Measurements from ENCODE around the gene KCNN3. TPM values are rescaled to one million over a fixed set of nuclear protein-coding genes. Genes with fewer than 3 reads are reported as not detected.

The KCNN3 gene
- total RNA-seq, 1 donor from 2014 or later, result under 0.01 TPM

DNA sequence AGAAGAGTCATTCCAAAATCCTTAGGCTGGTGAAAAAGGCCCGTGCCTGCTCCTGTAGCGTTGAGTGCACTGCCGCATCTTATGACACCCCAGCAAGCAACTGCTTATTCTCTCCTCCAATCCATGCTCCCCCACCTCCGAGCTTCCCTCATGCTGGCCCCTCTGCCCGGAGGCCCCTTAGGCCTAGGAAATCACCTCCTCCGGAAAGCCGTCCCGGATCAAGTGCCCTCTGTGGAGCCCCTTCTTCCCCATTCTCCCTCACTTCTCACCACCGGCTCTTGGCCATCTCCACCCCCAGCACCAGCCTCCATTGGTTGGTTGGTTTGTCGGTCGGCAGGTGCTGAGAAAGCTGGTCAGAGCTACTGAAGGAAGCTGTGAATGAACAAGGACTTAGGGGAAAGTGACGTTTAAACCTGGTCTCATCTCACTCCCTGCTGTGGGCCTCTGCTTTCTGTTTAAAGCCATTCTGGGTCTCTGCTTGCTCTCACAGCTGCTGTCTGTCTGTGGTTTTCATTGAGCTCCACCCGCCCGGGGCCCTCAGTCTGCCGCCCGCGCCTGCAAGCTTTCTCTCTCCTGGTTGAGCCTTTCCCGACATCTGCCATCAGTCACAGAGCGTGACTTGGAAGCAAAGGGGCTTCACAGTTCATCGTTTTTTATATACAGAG lies 122.2 kb downstream of the KCNN3 start:
- H3K4me3 ChIP-seq (ENCODE audit: low read depth, low read length), result no peak overlapping the region
- TF ChIP-seq, protein P1, sequence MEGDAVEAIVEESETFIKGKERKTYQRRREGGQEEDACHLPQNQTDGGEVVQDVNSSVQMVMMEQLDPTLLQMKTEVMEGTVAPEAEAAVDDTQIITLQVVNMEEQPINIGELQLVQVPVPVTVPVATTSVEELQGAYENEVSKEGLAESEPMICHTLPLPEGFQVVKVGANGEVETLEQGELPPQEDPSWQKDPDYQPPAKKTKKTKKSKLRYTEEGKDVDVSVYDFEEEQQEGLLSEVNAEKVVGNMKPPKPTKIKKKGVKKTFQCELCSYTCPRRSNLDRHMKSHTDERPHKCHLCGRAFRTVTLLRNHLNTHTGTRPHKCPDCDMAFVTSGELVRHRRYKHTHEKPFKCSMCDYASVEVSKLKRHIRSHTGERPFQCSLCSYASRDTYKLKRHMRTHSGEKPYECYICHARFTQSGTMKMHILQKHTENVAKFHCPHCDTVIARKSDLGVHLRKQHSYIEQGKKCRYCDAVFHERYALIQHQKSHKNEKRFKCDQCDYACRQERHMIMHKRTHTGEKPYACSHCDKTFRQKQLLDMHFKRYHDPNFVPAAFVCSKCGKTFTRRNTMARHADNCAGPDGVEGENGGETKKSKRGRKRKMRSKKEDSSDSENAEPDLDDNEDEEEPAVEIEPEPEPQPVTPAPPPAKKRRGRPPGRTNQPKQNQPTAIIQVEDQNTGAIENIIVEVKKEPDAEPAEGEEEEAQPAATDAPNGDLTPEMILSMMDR (conservative IDR thresholded peaks at IDR 0.05; ENCODE audit: low read depth, low read length), result no peak
- DNase-seq (ENCODE audit: low read depth), result no peak

DNA sequence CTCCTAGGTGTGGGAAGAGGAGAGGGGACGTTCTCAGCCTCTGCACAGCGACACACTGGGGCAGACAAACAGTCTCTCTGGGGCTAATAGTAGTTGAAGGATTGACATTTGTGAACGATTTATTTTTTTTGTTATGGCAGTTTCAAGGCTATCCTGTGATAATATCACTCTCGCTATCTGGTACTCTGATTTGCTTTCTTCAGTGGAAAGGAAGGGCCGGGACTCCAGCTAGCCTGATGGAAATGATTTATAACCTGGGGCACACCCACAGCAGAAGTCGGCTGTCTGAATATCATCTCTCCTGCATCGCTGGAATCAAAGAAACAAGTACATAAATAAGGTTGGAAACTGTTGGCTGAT lies 122.7 kb downstream of the KCNN3 start:
- TF ChIP-seq, protein P1 (conservative IDR thresholded peaks at IDR 0.05; ENCODE audit: low read depth, low read length), result no peak
- no peak for DNase-seq (ENCODE audit: low read depth)
- H3K4me3 ChIP-seq (ENCODE audit: low read depth, low read length), result no peak overlapping the region

DNA sequence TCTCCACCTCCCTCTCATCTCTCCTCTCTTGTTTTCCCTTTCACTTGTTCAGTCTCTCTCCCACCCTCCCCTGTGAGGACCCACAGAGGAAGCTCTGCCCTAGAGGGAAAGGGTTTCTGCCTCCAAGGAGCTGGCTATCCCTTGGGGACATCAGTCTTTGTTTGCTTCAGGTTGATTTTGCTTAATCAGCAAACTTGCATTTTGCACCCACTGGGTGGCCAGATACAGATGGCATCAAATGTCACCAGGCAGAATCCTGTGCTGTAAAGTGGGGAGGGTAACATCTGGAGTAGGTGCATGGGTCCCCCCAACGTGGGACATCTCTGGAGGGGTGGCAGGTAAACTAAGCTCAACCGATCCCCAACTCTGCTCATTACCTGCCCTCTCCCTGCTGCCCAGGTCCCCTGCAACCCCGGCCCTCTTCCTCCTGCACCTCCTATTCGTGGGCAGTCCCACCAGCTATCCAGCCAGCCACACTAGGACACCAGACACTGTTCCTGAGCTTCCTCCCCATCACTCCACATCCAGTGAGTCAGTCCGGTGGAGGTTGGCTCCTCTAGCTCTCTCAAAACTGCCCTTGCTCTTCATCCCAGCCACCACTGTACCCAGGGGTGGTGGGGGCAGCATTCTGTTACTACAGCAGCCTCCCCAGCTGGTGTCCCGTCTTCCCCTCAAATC lies 123.3 kb downstream of the KCNN3 start:
- TF ChIP-seq, protein P1 (conservative IDR thresholded peaks at IDR 0.05; ENCODE audit: low read depth, low read length), result no peak
- no peak overlapping the region for H3K4me3 ChIP-seq (ENCODE audit: low read depth, low read length)
- DNase-seq (ENCODE audit: low read depth), result no peak

DNA sequence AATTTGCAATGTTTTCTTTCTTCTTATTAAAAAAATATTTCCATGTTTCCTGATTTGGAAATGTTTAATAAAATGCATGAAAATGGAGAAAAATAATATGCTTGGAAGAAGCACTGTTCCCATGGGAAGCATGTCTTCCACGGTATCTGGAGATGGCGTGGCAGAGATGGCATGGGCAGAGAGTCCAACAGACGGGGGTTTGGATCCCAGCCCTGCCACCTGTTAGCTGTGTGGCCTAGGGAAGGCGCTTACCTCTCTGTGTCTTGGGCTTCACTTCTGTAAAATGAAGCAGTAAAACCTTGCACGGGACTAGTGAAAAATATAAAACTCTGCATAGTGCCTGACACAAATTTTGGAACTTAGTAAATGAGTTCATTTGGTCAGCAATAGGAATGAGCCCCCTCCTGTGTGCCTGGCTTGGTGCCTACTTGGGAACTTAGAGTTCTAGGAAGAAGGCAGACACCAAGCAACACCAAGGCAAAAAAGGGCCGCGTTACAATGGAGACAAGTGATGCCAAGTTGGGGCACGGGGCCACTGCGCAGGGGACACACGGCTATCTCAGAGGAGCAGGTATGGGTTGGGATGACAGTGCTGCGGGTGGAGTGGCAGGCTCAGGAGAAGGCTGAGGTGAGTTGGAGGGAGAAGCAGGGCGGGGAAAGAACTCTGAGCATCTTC lies 124.2 kb downstream of the KCNN3 start:
- no peak overlapping the region for H3K4me3 ChIP-seq (ENCODE audit: low read depth, low read length)
- TF ChIP-seq, protein P1 (conservative IDR thresholded peaks at IDR 0.05; ENCODE audit: low read depth, low read length), result no peak
- no peak for DNase-seq (ENCODE audit: low read depth)

DNA sequence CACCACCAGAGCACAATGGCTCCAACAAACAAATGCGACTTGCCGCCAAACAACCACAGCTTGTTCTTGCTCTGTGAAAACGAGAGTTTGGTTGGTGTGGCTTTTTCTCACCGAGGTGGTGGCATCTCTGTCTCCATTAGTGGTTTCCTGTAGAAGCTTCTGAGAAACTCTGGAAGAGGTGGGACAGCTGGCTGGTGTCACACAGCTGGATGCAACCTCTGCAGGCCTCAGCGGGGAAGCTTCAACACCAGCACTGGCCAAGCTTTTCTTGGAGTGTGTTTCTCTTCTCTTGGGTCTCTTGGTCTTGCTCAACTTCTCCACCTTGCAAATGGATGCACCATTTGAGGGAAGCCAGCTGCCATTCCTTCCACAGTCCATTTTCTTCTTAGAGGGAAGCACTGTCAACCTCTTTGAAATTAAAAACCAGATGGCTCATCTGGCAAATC lies 124.8 kb downstream of the KCNN3 start:
- H3K4me3 ChIP-seq (ENCODE audit: low read depth, low read length), result no peak overlapping the region
- TF ChIP-seq, protein P1 (conservative IDR thresholded peaks at IDR 0.05; ENCODE audit: low read depth, low read length), result no peak
- no peak for DNase-seq (ENCODE audit: low read depth)

DNA sequence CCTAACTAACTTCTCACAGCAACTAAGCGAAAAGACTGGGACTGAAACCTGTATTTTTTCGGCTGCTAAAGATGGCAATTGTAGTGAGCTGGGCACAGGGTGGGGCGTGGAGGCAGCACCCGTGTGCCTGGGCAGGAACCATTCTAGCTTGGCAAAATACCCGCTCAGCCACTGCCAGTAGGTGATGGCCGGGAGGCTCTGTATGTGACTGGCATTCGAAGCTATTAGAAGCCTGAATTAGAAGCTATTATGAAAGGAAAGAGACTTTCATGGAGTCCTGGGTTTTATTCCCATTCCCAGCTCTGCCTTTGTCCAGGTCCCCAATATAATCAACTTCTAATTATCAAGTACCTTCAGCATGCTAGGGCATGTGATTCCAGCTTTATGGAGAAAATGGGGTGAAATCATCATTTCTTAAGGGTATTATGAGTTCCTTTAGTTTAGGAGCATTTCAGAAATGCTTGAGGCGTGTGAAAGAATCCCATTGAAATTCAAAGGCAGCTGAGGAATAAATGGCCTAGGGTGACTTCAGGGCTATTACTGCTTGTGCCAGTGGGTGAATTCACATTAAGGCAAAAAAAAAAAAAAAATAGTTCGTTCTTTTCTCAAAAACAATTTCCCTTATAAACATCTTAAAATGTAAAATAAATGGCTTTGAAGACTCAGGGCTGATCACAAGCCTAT lies 125.6 kb downstream of the KCNN3 start:
- TF ChIP-seq, protein P1 (conservative IDR thresholded peaks at IDR 0.05; ENCODE audit: low read depth, low read length), result no peak
- no peak overlapping the region for H3K4me3 ChIP-seq (ENCODE audit: low read depth, low read length)

More for the DNA sequence above, 125.6 kb downstream of the KCNN3 start:
- DNase-seq (ENCODE audit: low read depth), result no peak
